Left ventricle myocardium inferior (tissue), 1 donor: ENCODE data around the gene GPD1L. TPM values are rescaled to one million over a fixed set of nuclear protein-coding genes. Genes with fewer than 3 reads are reported as not detected.
"Not testable (repeated sequence)": the region's sequence is repeated elsewhere in the genome, so short reads cannot be mapped to it uniquely, and the experiment has no call there.

ENCODE experiments used
- DNase-seq: peaks from one replicate; pipeline ENCODE4 v3.0.0-alpha.2; 2020
- H3K27ac ChIP-seq: fragments of 200-600 bp; replicated peaks from 2 replicates; pipeline ENCODE4 v1.8.0; 2021
- H3K27me3 ChIP-seq: fragments of 200-600 bp; 2 replicates; pipeline ENCODE4 v1.8.0; 2021; ENCODE audit warnings: low read depth
- H3K36me3 ChIP-seq: fragments of 200-600 bp; 2 replicates; pipeline ENCODE4 v1.8.0; 2021
- H3K4me1 ChIP-seq: fragments of 200-600 bp; 2 replicates; pipeline ENCODE4 v1.8.0; 2021
- H3K4me3 ChIP-seq: fragments of 200-600 bp; 2 replicates; pipeline ENCODE4 v1.8.0; 2021; ENCODE audit warnings: mild to moderate bottlenecking, moderate library complexity
- H3K9me3 ChIP-seq: fragments of 200-600 bp; replicated peaks from 2 replicates; pipeline ENCODE4 v1.8.0; 2021
- intact Hi-C: fragments of 100-400 bp; cut with micrococcal nuclease; formaldehyde crosslinking; loops from one replicate; pipeline ENCODE4 v1.11.0; 2022
- total RNA-seq: library from RNA; stranded (reverse); fragmentation: NEBNext Ultra II Directional; extraction: Animal tissue kit (Norgen Biotek cat#: 25700); gene quantifications from one replicate; pipeline ENCODE4 v1.2.1, GENCODE V29; 2021
- TF ChIP-seq, protein P1 (sequence below): fragments of 200-600 bp; IDR thresholded peaks from 2 replicates; pipeline ENCODE4 v1.8.0; 2021; ENCODE audit warnings: antibody characterized with exemption, mild to moderate bottlenecking, borderline replicate concordance
- donor health status: DM: no; HTN: yes; CAD: no; lungs with severe emphysema.

Gene GPD1L
- total RNA-seq, 1 donor from 2014 or later = 437 TPM

DNA sequence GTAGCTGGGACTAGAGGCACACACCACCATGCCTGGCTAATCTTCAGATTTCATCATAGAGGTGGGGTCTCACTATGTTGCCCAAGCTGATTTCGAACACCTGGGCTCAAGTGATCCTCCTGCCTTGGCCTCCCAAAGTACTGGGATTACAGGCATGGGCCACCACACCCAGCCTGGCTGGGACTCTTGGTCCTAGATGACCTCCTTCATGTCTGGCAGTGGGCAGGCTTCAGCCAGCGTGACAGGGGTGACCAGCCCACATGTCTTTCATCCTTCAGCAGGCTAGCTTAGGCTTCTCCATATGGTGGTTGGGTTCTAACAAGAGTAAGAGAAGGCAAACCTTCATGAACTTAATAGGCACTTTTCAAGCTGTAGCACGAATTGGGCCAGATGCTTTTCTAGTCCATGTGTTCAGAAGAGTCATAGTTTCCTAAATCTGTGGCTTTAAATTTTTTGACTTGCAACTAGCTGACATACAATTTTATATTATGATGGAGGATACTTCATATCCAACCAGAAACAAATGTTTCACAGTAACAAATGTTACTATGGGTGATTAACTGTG is 7.6 kb downstream of the GPD1L start:
- H3K4me1 ChIP-seq = peaks cover 90% of the 10 kb centered on the region
- H3K9me3 ChIP-seq = peaks cover 6% of the 10 kb centered on the region
- no peak for DNase-seq
- TF ChIP-seq, protein P1, sequence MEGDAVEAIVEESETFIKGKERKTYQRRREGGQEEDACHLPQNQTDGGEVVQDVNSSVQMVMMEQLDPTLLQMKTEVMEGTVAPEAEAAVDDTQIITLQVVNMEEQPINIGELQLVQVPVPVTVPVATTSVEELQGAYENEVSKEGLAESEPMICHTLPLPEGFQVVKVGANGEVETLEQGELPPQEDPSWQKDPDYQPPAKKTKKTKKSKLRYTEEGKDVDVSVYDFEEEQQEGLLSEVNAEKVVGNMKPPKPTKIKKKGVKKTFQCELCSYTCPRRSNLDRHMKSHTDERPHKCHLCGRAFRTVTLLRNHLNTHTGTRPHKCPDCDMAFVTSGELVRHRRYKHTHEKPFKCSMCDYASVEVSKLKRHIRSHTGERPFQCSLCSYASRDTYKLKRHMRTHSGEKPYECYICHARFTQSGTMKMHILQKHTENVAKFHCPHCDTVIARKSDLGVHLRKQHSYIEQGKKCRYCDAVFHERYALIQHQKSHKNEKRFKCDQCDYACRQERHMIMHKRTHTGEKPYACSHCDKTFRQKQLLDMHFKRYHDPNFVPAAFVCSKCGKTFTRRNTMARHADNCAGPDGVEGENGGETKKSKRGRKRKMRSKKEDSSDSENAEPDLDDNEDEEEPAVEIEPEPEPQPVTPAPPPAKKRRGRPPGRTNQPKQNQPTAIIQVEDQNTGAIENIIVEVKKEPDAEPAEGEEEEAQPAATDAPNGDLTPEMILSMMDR = no peak
- no peaks in the 10 kb centered on the region for H3K27me3 ChIP-seq
- intact Hi-C loops = no loop called here
- peak overlapping the region; percentile 96 for H3K27ac ChIP-seq
- peaks cover 7% of the 10 kb centered on the region for H3K36me3 ChIP-seq
- H3K4me3 ChIP-seq = no peak overlapping the region

DNA sequence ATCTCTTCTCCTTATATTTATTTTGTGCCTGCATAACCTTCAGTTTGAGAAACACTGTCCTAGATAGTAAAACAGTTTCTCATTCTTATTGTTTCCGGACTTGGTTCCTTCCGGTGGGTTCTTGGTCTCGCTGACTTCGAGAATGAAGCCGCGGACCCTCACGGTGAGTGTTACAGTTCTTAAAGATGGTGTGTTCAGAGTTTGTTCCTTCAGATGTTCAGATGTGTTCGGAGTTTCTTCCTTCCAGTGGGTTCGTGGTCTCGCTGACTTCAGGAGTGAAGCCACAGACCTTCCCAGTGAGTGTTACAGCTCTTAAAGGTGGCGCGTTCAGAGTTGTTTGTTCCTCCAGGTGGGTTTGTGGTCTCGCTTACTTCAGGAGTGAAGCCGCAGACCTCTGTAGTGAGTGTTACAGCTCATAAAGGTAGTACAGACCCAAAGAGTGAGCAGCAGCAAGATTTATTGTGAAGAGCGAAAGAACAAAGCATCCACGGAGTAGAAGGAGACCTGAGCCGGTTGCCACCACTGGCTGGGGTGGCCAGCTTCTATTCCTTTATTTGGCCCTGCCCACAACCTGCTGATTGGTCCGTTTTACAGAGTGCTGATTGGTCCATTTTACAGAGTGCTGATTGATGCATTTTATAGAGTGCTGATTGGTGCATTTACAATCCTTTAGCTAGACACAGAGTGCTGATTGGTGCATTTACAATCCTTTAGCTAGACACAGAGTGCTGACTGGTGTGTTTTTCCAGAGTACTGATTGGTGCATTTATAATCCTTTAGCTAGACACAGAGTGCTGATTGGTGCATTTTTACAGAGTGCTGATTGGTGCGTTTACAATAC is 8.3 kb downstream of the GPD1L start:
- DNase-seq, H3K4me3 ChIP-seq, intact Hi-C loops, H3K27me3 ChIP-seq, H3K36me3 ChIP-seq, H3K9me3 ChIP-seq: not testable (repeated sequence)
- H3K27ac ChIP-seq = peak overlapping the region; percentile 96
- H3K4me1 ChIP-seq = peaks cover 90% of the 10 kb centered on the region

DNA sequence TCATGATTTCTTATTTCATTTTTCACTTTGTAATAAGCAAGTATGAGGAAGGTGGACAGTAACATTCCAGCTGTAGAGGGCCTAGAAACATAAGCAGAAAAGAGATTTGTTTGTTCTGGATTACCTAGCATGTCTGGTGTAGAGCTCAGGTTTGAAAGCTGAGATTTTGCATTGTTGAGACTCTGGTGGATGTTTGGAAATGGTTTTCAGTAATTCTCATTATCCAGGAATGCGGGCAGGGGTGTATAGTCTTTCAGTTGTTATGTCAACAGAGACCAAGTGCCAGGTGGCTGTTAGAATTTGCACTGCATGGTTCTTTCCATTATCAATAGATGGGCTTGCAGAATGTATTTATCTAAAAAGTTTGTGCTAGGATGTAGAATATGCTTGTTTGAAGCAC is 10.9 kb downstream of the GPD1L start:
- Histone ChIP-seq H3K27ac (peak overlapping the region; percentile 24), H3K9me3 (peaks cover 6% of the 10 kb centered on the region), H3K4me3 (no peak overlapping the region), H3K4me1 (peaks cover 81% of the 10 kb centered on the region), H3K27me3 (no peaks in the 10 kb centered on the region), H3K36me3 (peaks cover 7% of the 10 kb centered on the region)
- TF ChIP-seq, protein P1 = no peak
- no peak for DNase-seq
- intact Hi-C loops = no loop called here

DNA sequence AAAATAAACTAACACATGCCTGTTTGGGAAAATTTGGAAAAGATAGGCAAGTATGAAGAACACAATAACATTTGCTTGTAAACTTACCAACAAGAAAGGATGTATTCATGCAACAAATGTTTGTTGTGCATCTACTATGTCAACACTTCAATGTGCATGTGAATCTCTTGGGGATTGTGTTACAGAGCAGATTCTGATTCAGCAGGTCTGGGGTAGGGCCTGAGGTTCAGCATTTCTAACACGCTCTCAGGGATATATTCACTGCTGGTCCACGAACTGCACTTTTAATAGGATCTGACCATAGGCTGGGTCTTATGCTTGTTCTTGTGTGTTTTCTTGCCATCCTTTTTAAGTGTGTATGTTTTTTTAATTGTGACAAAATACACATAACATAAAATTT is 11.8 kb downstream of the GPD1L start:
- Histone ChIP-seq H3K27me3 (no peaks in the 10 kb centered on the region), H3K27ac (no peak overlapping the region), H3K36me3 (peaks cover 7% of the 10 kb centered on the region), H3K4me3 (no peak overlapping the region), H3K4me1 (peaks cover 72% of the 10 kb centered on the region), H3K9me3 (peaks cover 6% of the 10 kb centered on the region)
- no peak for DNase-seq
- intact Hi-C loops = no loop called here
- TF ChIP-seq, protein P1 = no peak

DNA sequence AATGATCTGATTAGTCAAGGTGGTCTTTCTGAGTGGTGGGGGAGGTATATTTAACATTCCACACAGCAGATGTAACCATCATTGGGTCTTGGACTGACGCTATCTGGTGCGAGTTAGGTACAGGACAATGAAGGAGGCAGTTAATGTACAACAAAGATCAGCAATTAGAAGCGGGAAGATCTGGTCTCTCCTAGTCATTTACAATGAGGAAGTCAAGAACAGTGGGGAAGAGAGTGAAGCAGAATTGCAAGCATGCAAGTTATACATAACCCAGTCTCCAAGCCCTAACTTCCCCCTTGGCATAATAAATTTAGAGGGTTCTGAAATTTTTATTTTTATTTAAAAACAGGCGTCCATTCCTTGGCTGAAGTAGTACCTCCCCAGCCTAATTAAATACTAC is 14.1 kb downstream of the GPD1L start:
- H3K4me1 ChIP-seq = peaks cover 72% of the 10 kb centered on the region
- H3K27me3 ChIP-seq = no peaks in the 10 kb centered on the region
- no peak for DNase-seq
- TF ChIP-seq, protein P1 = no peak
- no peaks in the 10 kb centered on the region for H3K36me3 ChIP-seq
- no peaks in the 10 kb centered on the region for H3K9me3 ChIP-seq
- H3K4me3 ChIP-seq = no peak overlapping the region
- intact Hi-C loops = no loop called here
- H3K27ac ChIP-seq = peak overlapping the region; percentile 1

DNA sequence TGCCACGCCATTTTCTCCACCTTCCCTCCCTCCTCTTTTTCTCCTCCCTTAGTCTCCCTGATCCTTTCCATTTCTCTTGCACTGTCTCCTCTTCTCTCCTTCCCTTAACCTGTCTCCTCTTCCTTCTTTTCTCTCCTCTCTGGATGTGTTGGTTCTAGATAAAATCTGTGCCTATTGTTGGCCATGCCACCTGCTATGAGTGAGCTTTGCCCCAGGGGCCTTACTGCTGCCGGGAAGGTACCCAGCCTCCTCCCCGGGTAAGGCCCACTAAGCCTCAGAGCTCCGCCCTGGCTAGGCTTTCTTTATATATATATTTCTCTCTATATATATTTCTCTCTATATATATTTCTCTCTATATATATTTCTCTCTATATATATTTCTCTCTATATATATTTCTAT is 14.7 kb downstream of the GPD1L start:
- intact Hi-C loops = no loop called here
- TF ChIP-seq, protein P1 = no peak
- no peaks in the 10 kb centered on the region for H3K27me3 ChIP-seq
- H3K36me3 ChIP-seq = no peaks in the 10 kb centered on the region
- H3K4me3 ChIP-seq = no peak overlapping the region
- DNase-seq = no peak
- peaks cover 73% of the 10 kb centered on the region for H3K4me1 ChIP-seq
- peak overlapping the region; percentile 7 for H3K27ac ChIP-seq
- H3K9me3 ChIP-seq = no peaks in the 10 kb centered on the region
